Panc1 (cell line): ENCODE results near the gene ADAMTS16. TPM values are rescaled to one million over a fixed set of nuclear protein-coding genes. Genes with fewer than 3 reads are reported as not detected.

Source experiments
- ATAC-seq: fragments of 200-7000 bp; cut with Tn5 transposase; 2 replicates; pipeline ENCODE4 v1.9.1; 2020; ENCODE audit warnings: mild to moderate bottlenecking, moderate library complexity
- BruUV-seq: library from RNA; stranded (reverse); fragments of 400-500 nt; replicated peaks from 2 replicates; lab custom pipeline; 2021; lab: Mats Ljungman, UMichigan
- CTCF ChIA-PET: fragments of 300-600 bp; sonication (Branson Sonifier 250); formaldehyde crosslinking; loops from one replicate; lab custom pipeline; 2022; ENCODE audit warnings: antibody characterized with exemption; lab: Charles Lee
- POLR2A ChIA-PET: fragments of 300-600 bp; sonication (Branson Sonifier 250); formaldehyde crosslinking; loops from one replicate; lab custom pipeline; 2022; ENCODE audit warnings: antibody characterized with exemption; lab: Charles Lee
- DNase-seq: peaks from one replicate; pipeline ENCODE4 v3.0.0-alpha.2; 2010; ENCODE audit warnings: low read depth, low spot score
- H3K27ac ChIP-seq: 2 replicates; pipeline ENCODE4 v1.5.1; 2011; ENCODE audit warnings: mild to moderate bottlenecking, low read length, inconsistent platforms
- H3K27me3 ChIP-seq: fragments of 200-500 bp; sonication (Bioruptor generic); 2 replicates; pipeline ENCODE4 v1.6.0; 2014; ENCODE audit warnings: low read length, inconsistent platforms; ENCODE audit not compliant: control insufficient read depth, insufficient read depth
- H3K36me3 ChIP-seq: fragments of 200-500 bp; sonication (Bioruptor generic); 2 replicates; pipeline ENCODE4 v1.5.1; 2014; ENCODE audit warnings: inconsistent platforms, mild to moderate bottlenecking, low read length, moderate library complexity; ENCODE audit not compliant: control insufficient read depth, insufficient read depth
- H3K4me1 ChIP-seq: 2 replicates; pipeline ENCODE4 v1.5.1; 2011; ENCODE audit warnings: inconsistent platforms, mild to moderate bottlenecking, low read length, moderate library complexity; ENCODE audit not compliant: control insufficient read depth, insufficient read depth
- H3K4me3 ChIP-seq, 2 experiments: 2 replicates each; pipeline ENCODE4 v1.5.1; 2011 to 2012; ENCODE audit warnings: low read depth in 2 of 2, low read length in 2 of 2, mild to moderate bottlenecking in 2 of 2, inconsistent platforms in 1 of 2, moderate library complexity in 1 of 2
- H3K9me3 ChIP-seq: fragments of 200-500 bp; sonication (Bioruptor generic); 2 replicates; pipeline ENCODE4 v1.5.1; 2014; ENCODE audit warnings: low read depth, mild to moderate bottlenecking, inconsistent platforms, low read length, moderate library complexity; ENCODE audit not compliant: control insufficient read depth, insufficient read depth
- POLR2AphosphoS5 ChIP-seq: IDR thresholded peaks from 2 replicates; pipeline ENCODE4 v1.6.1; 2012; ENCODE audit warnings: mild to moderate bottlenecking, low read depth, low read length, moderate library complexity
- SIN3A ChIP-seq: IDR thresholded peaks from 2 replicates; pipeline ENCODE4 v1.6.1; 2012; ENCODE audit warnings: low read depth, mild to moderate bottlenecking, low read length, moderate library complexity, borderline replicate concordance; ENCODE audit not compliant: insufficient read depth
- TCF7L2 ChIP-seq: IDR thresholded peaks from 2 replicates; pipeline ENCODE4 v1.6.1; 2011; ENCODE audit warnings: mild to moderate bottlenecking, low read depth, low read length, inconsistent platforms
- in situ Hi-C: cut with HindIII; loops from 2 replicates; pipeline ENCODE4 v1.10.0; 2016; ENCODE audit warnings: low sequenced_read_pairs, low pct_unique_long_range_greater_than_20kb
- intact Hi-C: fragments of 100-400 bp; cut with micrococcal nuclease; formaldehyde crosslinking; loops from one replicate; pipeline ENCODE4 v1.10.0; 2022; ENCODE audit not compliant: unreplicated experiment
- total RNA-seq: library from RNA; stranded (reverse); gene quantifications from one replicate; pipeline ENCODE4 v1.2.1, GENCODE V29; 2021; ENCODE audit not compliant: unreplicated experiment
- TF ChIP-seq, protein P1 (sequence below), 2 experiments: IDR thresholded peaks; 2 replicates each; pipeline ENCODE4 v1.6.1; 2011 to 2012; ENCODE audit warnings: low read depth in 2 of 2, control low read depth in 1 of 2, low read length in 1 of 2, mild to moderate bottlenecking in 1 of 2, moderate library complexity in 1 of 2; ENCODE audit not compliant: insufficient read depth in 1 of 2
- TF ChIP-seq, protein P2 (sequence below): fragments of 450-650 bp; IDR thresholded peaks from 2 replicates; pipeline ENCODE4 v1.5.1; 2017; ENCODE audit warnings: mild to moderate bottlenecking

Gene ADAMTS16
- total RNA-seq, 1 experiment from 2014 or later = 0.54 TPM

DNA sequence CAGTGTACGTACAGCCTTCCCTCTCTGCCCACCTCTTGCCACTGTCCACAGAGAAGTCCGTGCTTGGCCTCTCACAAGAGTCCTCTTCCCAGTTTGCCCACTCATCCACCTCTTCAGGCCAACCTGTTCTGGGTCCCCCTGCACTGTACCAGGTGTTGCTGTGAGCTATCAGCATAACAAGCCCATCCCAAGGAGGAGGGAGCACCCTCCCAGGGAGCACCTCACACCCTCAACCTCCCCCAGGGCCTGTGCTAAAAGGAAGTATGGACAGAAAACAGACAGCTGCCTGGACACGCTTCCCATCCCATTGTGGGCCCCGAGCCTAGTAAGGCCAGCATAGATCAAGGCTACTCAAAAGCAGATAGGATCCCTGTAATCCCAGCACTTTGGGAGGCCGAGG lies 168.2 kb downstream of the ADAMTS16 start:
- Histone ChIP-seq H3K4me1 (no peaks in the 10 kb centered on the region), H3K27ac (no peak overlapping the region), H3K9me3 (no peaks in the 10 kb centered on the region), H3K36me3 (no peaks in the 10 kb centered on the region), H3K27me3 (no peaks in the 10 kb centered on the region), H3K4me3 (no peak overlapping the region)
- ChIA-PET POLR2A (no interaction called here), CTCF (no interaction called here)
- intact Hi-C loops (no loop called here), in situ Hi-C loops (no loop called here)
- BruUV-seq = no TSS peak
- TF ChIP-seq POLR2AphosphoS5 (no peak), TCF7L2 (no peak), SIN3A (no peak)
- TF ChIP-seq, protein P1, sequence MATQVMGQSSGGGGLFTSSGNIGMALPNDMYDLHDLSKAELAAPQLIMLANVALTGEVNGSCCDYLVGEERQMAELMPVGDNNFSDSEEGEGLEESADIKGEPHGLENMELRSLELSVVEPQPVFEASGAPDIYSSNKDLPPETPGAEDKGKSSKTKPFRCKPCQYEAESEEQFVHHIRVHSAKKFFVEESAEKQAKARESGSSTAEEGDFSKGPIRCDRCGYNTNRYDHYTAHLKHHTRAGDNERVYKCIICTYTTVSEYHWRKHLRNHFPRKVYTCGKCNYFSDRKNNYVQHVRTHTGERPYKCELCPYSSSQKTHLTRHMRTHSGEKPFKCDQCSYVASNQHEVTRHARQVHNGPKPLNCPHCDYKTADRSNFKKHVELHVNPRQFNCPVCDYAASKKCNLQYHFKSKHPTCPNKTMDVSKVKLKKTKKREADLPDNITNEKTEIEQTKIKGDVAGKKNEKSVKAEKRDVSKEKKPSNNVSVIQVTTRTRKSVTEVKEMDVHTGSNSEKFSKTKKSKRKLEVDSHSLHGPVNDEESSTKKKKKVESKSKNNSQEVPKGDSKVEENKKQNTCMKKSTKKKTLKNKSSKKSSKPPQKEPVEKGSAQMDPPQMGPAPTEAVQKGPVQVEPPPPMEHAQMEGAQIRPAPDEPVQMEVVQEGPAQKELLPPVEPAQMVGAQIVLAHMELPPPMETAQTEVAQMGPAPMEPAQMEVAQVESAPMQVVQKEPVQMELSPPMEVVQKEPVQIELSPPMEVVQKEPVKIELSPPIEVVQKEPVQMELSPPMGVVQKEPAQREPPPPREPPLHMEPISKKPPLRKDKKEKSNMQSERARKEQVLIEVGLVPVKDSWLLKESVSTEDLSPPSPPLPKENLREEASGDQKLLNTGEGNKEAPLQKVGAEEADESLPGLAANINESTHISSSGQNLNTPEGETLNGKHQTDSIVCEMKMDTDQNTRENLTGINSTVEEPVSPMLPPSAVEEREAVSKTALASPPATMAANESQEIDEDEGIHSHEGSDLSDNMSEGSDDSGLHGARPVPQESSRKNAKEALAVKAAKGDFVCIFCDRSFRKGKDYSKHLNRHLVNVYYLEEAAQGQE (IDR thresholded peaks at IDR 0.05; ENCODE audit: insufficient read depth in 1 of 2, low read depth in 2 of 2, low read length in 1 of 2) = no peak
- TF ChIP-seq, protein P2, sequence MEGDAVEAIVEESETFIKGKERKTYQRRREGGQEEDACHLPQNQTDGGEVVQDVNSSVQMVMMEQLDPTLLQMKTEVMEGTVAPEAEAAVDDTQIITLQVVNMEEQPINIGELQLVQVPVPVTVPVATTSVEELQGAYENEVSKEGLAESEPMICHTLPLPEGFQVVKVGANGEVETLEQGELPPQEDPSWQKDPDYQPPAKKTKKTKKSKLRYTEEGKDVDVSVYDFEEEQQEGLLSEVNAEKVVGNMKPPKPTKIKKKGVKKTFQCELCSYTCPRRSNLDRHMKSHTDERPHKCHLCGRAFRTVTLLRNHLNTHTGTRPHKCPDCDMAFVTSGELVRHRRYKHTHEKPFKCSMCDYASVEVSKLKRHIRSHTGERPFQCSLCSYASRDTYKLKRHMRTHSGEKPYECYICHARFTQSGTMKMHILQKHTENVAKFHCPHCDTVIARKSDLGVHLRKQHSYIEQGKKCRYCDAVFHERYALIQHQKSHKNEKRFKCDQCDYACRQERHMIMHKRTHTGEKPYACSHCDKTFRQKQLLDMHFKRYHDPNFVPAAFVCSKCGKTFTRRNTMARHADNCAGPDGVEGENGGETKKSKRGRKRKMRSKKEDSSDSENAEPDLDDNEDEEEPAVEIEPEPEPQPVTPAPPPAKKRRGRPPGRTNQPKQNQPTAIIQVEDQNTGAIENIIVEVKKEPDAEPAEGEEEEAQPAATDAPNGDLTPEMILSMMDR = no peak
- ATAC-seq (no peak), DNase-seq (no peak)

DNA sequence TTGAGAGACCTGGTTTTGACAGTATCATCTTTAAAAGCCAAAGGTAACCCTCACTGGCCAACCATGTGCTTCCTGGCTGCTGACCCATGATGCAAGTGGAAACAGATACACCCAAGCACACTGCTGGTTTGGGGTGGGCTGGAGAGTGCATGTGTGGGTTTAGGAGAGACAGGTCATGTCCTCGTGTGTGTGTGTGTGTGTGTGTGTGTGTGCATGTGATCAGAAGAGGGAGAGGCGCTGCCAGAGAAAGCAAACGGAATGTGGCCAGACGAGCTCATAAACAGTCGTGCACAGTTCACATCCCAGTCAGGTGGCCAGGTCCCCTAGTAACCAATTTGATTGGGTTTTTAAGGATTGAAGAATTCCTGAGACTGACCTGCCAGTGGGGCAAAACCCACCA lies 169.5 kb downstream of the ADAMTS16 start:
- Histone ChIP-seq H3K27ac (no peak overlapping the region), H3K9me3 (no peaks in the 10 kb centered on the region), H3K27me3 (no peaks in the 10 kb centered on the region), H3K4me3 (no peak overlapping the region), H3K36me3 (no peaks in the 10 kb centered on the region), H3K4me1 (no peaks in the 10 kb centered on the region)
- TF ChIP-seq TCF7L2 (no peak), SIN3A (no peak), POLR2AphosphoS5 (no peak)
- TF ChIP-seq, protein P1 (IDR thresholded peaks at IDR 0.05; ENCODE audit: insufficient read depth in 1 of 2, low read depth in 2 of 2, low read length in 1 of 2) = no peak
- TF ChIP-seq, protein P2 = no peak
- ChIA-PET POLR2A (no interaction called here), CTCF (no interaction called here)
- in situ Hi-C loops = no loop called here
- BruUV-seq = no TSS peak
- no peak for DNase-seq
- ATAC-seq = no peak
- intact Hi-C loops = no loop called here
